ENCODE results near the gene YTHDC2.
"Not testable (repeated sequence)": the region's sequence is repeated elsewhere in the genome, so short reads cannot be mapped to it uniquely, and the experiment has no call there.

Gene YTHDC2

DNA sequence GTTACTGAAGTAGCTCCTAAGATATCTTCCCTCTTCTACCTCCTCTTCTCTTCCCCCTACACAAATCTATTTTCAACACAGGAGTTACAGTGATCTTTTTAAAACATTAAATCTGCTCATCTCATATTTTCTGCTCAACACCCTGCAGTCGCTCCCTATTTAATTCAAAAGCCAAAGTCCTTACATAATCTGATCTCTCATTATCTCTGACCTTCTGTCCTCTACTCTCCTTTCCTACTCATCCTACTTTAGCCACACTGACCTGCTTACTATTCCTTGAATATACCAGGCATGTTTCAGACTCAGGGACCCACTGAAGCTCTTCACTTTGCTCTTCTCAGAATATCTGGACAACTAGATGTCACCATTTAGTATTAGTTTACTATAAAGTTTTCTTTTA is 87.9 kb downstream of the YTHDC2 start:
- Histone ChIP-seq H3K9me3 (ENCODE audit: insufficient read depth, low read depth, low read length) (no peaks in the 10 kb centered on the region), H3K4me3 (ENCODE audit: low read length) (no peak overlapping the region), H3K27me3 (ENCODE audit: insufficient read depth, low read length) (no peaks in the 10 kb centered on the region), H3K9ac (ENCODE audit: low read depth, low read length) (no peak overlapping the region), H3K27ac (ENCODE audit: low read depth, low read length) (no peak overlapping the region), H3K36me3 (ENCODE audit: insufficient read depth, low read length) (no peaks in the 10 kb centered on the region), H3K4me1 (ENCODE audit: insufficient read depth, low read length) (peaks cover 8% of the 10 kb centered on the region; the same call in 1 of the 2 replicates)
- 83% methylated on average over 1 of the region's 1 CpG for WGBS

GRCh38 chr5:113603246-113603645 is 89.8 kb downstream of the YTHDC2 start:
- not testable (repeated sequence) for H3K36me3 ChIP-seq (ENCODE audit: insufficient read depth, low read length); H3K9me3 ChIP-seq (ENCODE audit: insufficient read depth, low read depth, low read length); H3K9ac ChIP-seq (ENCODE audit: low read depth, low read length); H3K4me1 ChIP-seq (ENCODE audit: insufficient read depth, low read length); H3K27me3 ChIP-seq (ENCODE audit: insufficient read depth, low read length); H3K4me3 ChIP-seq (ENCODE audit: low read length); H3K27ac ChIP-seq (ENCODE audit: low read depth, low read length)
- 93% methylated on average over 4 of the region's 4 CpGs for WGBS

DNA sequence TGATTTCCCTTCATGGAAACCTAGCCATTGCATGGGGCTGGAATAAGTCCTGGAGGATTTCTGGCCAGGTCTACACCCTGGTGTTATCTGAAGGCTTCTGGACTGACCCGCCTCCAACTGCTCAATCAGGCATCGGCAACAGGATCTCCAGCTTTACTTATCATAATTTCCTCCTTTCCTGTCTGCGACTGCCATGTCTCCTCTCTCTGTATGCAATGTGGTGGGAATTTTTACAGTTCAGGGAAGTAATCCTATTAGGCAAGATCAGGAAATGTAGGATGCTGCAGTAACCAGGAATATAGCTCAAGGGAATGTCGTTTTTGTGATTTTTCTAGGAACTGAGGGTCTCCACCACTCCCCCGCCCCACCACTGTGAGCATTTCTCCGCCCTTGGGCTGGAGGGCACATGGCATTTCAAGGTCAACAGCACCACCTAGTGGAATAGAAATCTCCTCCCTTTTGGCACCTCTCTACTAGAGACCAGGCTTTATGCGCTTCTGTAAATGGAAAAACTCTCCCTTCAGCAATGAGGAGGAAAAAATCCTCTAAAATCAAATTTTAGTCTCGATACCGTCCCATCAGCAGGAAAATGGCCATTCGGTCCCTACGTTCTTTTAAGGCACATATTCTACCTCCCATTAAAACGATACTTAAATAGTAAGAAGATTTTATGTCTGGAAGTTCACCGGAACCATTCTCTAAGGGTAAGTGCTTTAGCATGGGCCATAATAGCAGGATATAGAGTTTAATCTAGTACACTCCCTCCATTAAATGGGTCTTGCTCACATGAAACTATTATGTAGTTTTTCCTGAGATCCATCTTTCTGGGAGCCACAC is 93.0 kb downstream of the YTHDC2 start:
- WGBS: 45% methylated on average over 12 of the region's 13 CpGs
- no peak overlapping the region for H3K27ac ChIP-seq (ENCODE audit: low read depth, low read length)
- H3K4me3 ChIP-seq (ENCODE audit: low read length): no peak overlapping the region

DNA sequence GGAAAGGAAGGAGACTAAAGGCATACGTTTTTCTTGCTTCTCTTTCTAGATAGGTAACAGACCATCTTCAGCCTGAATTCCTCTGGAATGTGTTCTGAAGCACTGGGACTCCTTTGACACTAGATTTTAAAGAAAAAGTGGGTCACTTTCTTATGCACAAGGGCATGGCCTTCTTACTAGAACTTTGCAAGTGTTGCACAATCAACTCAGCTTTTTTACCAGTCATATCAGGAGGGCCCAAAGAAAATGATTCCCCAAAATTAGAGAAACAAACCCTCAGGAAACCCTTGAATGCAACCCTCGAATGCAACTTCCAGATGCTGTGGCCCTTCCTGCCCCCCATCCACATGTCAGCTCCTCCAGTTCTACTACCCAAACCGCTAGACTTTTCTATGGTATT is 93.9 kb downstream of the YTHDC2 start:
- Histone ChIP-seq H3K27me3 (ENCODE audit: insufficient read depth, low read length) (no peaks in the 10 kb centered on the region), H3K36me3 (ENCODE audit: insufficient read depth, low read length) (no peaks in the 10 kb centered on the region), H3K27ac (ENCODE audit: low read depth, low read length) (no peak overlapping the region), H3K4me1 (ENCODE audit: insufficient read depth, low read length) (peaks cover 8% of the 10 kb centered on the region; the same call in 1 of the 2 replicates), H3K9ac (ENCODE audit: low read depth, low read length) (no peak overlapping the region), H3K9me3 (ENCODE audit: insufficient read depth, low read depth, low read length) (peaks cover 10% of the 10 kb centered on the region), H3K4me3 (ENCODE audit: low read length) (no peak overlapping the region)
- WGBS: 92% methylated on average over 3 of the region's 3 CpGs

More for the DNA sequence above, 93.0 kb downstream of the YTHDC2 start:
- peaks cover 8% of the 10 kb centered on the region; the same call in 1 of the 2 replicates for H3K4me1 ChIP-seq (ENCODE audit: insufficient read depth, low read length)
- no peak overlapping the region for H3K9ac ChIP-seq (ENCODE audit: low read depth, low read length)
- no peaks in the 10 kb centered on the region for H3K27me3 ChIP-seq (ENCODE audit: insufficient read depth, low read length)
- H3K36me3 ChIP-seq (ENCODE audit: insufficient read depth, low read length): no peaks in the 10 kb centered on the region
- H3K9me3 ChIP-seq (ENCODE audit: insufficient read depth, low read depth, low read length): peaks cover 10% of the 10 kb centered on the region

DNA sequence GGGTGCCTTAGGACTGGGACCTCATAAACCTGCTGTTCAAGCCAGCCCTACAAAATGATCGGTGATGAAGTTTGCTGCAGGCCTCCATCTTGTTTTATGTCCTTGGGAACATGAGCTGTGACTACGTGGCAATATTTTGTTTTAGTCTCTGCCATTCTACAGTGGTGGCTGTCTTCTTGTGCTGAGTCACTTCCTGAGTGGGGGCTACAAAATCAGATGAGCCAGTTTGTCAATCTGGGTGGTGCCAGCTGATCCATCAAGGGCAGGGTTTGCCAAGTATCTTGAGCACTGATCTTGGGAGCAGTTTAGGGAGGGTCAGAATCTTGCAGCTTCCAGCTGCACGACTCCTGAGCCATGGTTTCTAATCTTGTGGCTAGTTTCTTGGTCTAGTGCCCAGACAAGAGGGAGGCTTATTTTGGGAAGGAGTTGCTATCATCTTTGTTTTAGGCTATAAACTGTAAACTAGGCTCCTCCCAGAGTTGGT is 94.7 kb downstream of the YTHDC2 start:
- no peak overlapping the region for H3K9ac ChIP-seq (ENCODE audit: low read depth, low read length)
- H3K36me3 ChIP-seq (ENCODE audit: insufficient read depth, low read length): no peaks in the 10 kb centered on the region
- peaks cover 10% of the 10 kb centered on the region for H3K9me3 ChIP-seq (ENCODE audit: insufficient read depth, low read depth, low read length)
- H3K4me3 ChIP-seq (ENCODE audit: low read length): no peak overlapping the region
- H3K27me3 ChIP-seq (ENCODE audit: insufficient read depth, low read length): no peaks in the 10 kb centered on the region
- WGBS: 89% methylated on average over 3 of the region's 3 CpGs
- H3K4me1 ChIP-seq (ENCODE audit: insufficient read depth, low read length): peaks cover 8% of the 10 kb centered on the region; the same call in 1 of the 2 replicates
- H3K27ac ChIP-seq (ENCODE audit: low read depth, low read length): no peak overlapping the region

GRCh38 chr5:113612060-113612496 is 98.6 kb downstream of the YTHDC2 start:
- no peaks in the 10 kb centered on the region for H3K27me3 ChIP-seq (ENCODE audit: insufficient read depth, low read length)
- H3K9me3 ChIP-seq (ENCODE audit: insufficient read depth, low read depth, low read length): peaks cover 10% of the 10 kb centered on the region
- no peak overlapping the region for H3K27ac ChIP-seq (ENCODE audit: low read depth, low read length)
- no peak overlapping the region for H3K4me3 ChIP-seq (ENCODE audit: low read length)
- H3K9ac ChIP-seq (ENCODE audit: low read depth, low read length): no peak overlapping the region
- WGBS: 20% methylated on average over 1 of the region's 4 CpGs
- peaks cover 8% of the 10 kb centered on the region; the same call in 1 of the 2 replicates for H3K4me1 ChIP-seq (ENCODE audit: insufficient read depth, low read length)
- H3K36me3 ChIP-seq (ENCODE audit: insufficient read depth, low read length): no peaks in the 10 kb centered on the region

DNA sequence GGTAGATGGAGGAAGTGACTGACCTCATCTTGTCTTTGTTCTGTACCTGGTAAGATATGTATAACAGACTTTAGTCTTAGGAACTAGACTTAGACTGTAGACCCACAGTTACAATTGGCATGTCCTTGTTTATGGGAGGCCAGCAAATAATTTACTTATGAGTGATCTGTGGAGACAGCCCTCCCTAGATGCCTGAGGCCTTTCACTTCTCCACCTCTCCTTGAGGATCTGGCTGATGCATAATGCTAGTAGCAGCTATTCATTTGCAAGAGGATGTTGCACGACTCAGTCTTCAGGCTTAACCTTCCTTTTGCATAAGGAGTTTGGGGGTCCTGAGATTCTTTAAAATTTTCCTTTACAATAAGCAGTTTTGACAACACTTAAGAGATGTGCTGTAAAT is 100.7 kb downstream of the YTHDC2 start:
- Histone ChIP-seq H3K4me3 (ENCODE audit: low read length) (no peak overlapping the region), H3K9me3 (ENCODE audit: insufficient read depth, low read depth, low read length) (peaks cover 8% of the 10 kb centered on the region), H3K36me3 (ENCODE audit: insufficient read depth, low read length) (no peaks in the 10 kb centered on the region), H3K27ac (ENCODE audit: low read depth, low read length) (no peak overlapping the region), H3K27me3 (ENCODE audit: insufficient read depth, low read length) (no peaks in the 10 kb centered on the region), H3K4me1 (ENCODE audit: insufficient read depth, low read length) (peaks cover 8% of the 10 kb centered on the region; the same call in 1 of the 2 replicates), H3K9ac (ENCODE audit: low read depth, low read length) (no peak overlapping the region)
- 0% methylated on average over 1 of the region's 1 CpG for WGBS

DNA sequence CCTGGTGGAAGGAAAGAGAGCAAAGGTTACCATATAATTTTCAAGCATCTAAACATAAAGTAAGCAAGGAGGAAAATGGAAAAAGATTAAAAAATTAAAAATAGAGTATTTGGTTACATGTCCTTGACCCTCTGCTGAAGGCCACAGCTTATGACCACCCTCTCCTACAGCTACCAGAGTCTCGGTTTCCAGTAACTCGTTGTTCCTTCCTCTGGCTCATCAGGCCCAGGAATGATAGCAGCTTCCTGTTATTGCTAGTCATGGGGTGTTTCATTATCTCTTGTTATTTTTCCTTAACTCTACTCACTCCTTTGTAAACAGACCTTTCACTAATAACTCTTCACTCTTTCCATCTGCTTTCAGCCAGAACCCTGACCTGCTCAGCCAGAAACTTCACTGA is 102.2 kb downstream of the YTHDC2 start:
- H3K27me3 ChIP-seq (ENCODE audit: insufficient read depth, low read length): no peaks in the 10 kb centered on the region
- H3K27ac ChIP-seq (ENCODE audit: low read depth, low read length): no peak overlapping the region
- H3K4me1 ChIP-seq (ENCODE audit: insufficient read depth, low read length): peaks cover 8% of the 10 kb centered on the region; the same call in 1 of the 2 replicates
- no peaks in the 10 kb centered on the region for H3K9me3 ChIP-seq (ENCODE audit: insufficient read depth, low read depth, low read length)
- H3K9ac ChIP-seq (ENCODE audit: low read depth, low read length): no peak overlapping the region
- no peaks in the 10 kb centered on the region for H3K36me3 ChIP-seq (ENCODE audit: insufficient read depth, low read length)
- no peak overlapping the region for H3K4me3 ChIP-seq (ENCODE audit: low read length)
- 86% methylated on average over 2 of the region's 2 CpGs for WGBS

DNA sequence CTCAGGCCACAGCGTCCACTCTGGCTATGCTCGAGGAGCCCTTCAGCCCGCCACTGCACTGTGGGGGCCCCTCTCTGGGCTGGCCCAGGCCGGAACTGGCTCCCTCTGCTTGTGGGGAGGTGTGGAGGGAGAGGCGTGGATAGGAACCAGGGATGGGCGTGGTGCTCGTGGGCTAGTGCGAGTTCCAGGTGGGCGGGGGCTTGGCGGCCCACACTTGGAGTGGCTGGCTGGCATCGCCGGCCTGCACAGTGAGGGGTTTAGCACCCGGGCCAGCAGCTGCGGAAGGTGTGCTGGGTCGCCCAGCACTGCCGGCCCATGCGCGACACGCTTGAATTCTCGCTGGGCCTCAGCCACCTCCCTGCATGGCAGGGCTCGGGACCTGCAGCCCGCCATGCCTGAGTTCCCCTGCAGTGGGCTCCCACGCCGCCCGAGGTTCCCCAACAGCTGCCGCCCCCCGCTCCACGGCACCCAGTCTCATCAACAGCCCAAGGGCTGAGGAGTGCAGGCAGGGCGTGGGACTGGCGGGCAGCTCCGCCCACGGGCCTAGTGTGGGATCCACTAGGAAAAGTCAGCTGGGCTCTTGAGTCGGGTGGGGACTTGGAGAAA is 103.8 kb downstream of the YTHDC2 start:
- H3K27me3 ChIP-seq (ENCODE audit: insufficient read depth, low read length): no peaks in the 10 kb centered on the region
- no peak overlapping the region for H3K9ac ChIP-seq (ENCODE audit: low read depth, low read length)
- H3K4me3 ChIP-seq (ENCODE audit: low read length): no peak overlapping the region
- WGBS: 97% methylated on average over 33 of the region's 33 CpGs
- no peaks in the 10 kb centered on the region for H3K9me3 ChIP-seq (ENCODE audit: insufficient read depth, low read depth, low read length)
- H3K27ac ChIP-seq (ENCODE audit: low read depth, low read length): no peak overlapping the region
- H3K36me3 ChIP-seq (ENCODE audit: insufficient read depth, low read length): no peaks in the 10 kb centered on the region
- H3K4me1 ChIP-seq (ENCODE audit: insufficient read depth, low read length): peaks cover 8% of the 10 kb centered on the region; the same call in 1 of the 2 replicates

GRCh38 chr5:113632996-113633395 is 119.5 kb downstream of the YTHDC2 start:
- H3K36me3 ChIP-seq (ENCODE audit: insufficient read depth, low read length): no peaks in the 10 kb centered on the region
- H3K27me3 ChIP-seq (ENCODE audit: insufficient read depth, low read length): no peaks in the 10 kb centered on the region
- no peak overlapping the region for H3K9ac ChIP-seq (ENCODE audit: low read depth, low read length)

GRCh38 chr5:113634957-113635356 is 121.5 kb downstream of the YTHDC2 start:
- 83% methylated on average over 3 of the region's 3 CpGs for whole genome bisulfite sequencing
- Histone ChIP-seq H3K36me3 (ENCODE audit: insufficient read depth, low read length) (no peaks in the 10 kb centered on the region), H3K4me3 (ENCODE audit: low read length) (no peak overlapping the region), H3K9me3 (ENCODE audit: insufficient read depth, low read depth, low read length) (peaks cover 8% of the 10 kb centered on the region; the same call in 1 of the 2 replicates), H3K4me1 (ENCODE audit: insufficient read depth, low read length) (no peaks in the 10 kb centered on the region), H3K27ac (ENCODE audit: low read depth, low read length) (no peak overlapping the region), H3K27me3 (ENCODE audit: insufficient read depth, low read length) (no peaks in the 10 kb centered on the region), H3K9ac (ENCODE audit: low read depth, low read length) (no peak overlapping the region)

More at GRCh38 chr5:113632996-113633395, 119.5 kb downstream of the YTHDC2 start:
- Histone ChIP-seq H3K4me3 (ENCODE audit: low read length) (no peak overlapping the region), H3K27ac (ENCODE audit: low read depth, low read length) (no peak overlapping the region), H3K4me1 (ENCODE audit: insufficient read depth, low read length) (no peaks in the 10 kb centered on the region), H3K9me3 (ENCODE audit: insufficient read depth, low read depth, low read length) (no peaks in the 10 kb centered on the region)
